NCI-H146 treated with DMSO at 0.1 percent for 48 hours (cell line): ENCODE results near the gene TNRC6B.
"Not testable (repeated sequence)": the region's sequence is repeated elsewhere in the genome, so short reads cannot be mapped to it uniquely, and the experiment has no call there.

Experiments
- DNase-seq: peaks from one replicate; lab custom pipeline; 2025; ENCODE audit not compliant: unreplicated experiment; lab: John Stamatoyannopoulos, UW

Gene TNRC6B

DNA sequence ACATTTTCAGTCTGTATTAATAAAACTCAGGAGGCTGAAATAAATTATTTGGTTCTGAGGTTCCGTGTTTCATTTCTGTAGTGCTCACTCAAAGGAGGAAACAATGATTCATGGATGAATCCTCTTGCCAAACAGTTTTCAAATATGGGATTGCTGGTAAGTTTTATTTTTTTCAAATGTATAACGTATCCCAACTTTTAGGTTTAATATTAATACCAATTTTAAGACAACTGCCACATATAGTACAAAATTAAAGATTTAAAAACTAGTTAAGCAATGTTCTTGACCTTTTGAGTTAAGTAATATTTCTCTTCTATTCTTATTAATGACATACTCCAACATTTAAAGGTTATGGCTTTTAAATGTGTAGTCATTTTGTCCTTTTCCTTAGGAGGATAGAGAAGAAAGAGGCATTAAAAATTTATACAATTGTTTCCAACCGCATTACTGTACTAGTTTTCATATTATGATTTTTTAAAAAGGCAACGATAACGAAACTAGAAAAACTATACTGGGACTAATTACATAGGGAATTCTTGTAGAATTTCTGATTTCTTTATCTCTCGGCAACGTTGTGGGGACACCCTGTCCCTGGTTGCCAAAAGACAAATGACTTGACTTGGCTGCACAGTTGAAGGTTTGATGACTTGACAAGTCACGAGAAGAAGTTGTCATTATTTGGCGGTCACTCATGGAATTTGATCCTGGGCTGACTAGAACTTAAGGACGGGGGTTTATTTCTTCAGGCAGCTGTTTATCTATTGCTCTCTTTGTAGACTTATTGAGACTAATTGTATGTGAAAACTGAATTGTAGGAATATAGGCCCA, 99.5 kb downstream of the TNRC6B start:
- no peak for DNase-seq

GRCh38 chr22:40279017-40279416, 101.3 kb downstream of the TNRC6B start:
- DNase-seq = no peak

DNA sequence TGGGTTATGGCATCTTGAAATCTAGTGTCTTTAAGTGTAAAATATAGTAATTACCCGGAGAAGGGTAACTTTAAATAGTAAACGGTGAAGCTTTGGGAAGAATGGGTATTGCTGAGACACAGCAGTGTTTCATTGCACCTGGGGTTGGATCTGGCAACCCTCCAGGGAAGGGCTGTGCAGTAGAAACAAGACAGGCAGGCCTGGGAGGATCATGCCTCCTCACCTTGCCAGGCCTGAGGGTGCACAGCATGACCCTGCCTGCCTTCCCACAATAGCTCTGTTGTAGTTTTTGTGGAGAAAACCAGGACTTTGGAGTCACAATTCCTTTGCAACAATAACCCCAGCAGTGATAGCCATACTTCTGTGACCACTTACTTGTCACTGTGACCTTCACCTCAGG, 104.0 kb downstream of the TNRC6B start:
- DNase-seq = peak; percentile 34

GRCh38 chr22:40285513-40285912, 107.8 kb downstream of the TNRC6B start:
- DNase-seq = no peak

DNA sequence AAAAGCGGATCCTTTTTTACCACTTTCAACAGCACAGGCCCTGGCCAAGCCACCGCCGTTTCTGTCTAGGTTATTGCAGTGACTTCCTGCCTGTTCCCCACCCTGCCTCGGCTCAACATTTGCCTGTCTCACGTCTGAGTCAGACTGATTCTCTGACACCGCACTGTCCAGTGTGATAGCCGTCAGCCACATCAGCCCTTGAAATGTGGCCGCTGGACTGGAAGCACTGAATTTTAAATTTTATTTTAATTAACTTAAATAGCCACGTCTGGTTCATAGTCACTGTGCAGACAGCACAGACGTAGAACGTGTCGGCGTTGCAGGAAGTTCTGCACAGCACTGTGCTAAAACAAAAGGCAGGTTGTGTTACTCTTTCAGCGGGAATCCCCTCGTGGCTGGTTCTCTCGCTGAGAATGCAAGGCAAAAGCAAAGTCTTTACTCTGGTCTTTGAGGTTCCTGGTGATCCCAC, 112.3 kb downstream of the TNRC6B start:
- DNase-seq = no peak

GRCh38 chr22:40290516-40290915, 112.8 kb downstream of the TNRC6B start:
- no peak for DNase-seq

DNA sequence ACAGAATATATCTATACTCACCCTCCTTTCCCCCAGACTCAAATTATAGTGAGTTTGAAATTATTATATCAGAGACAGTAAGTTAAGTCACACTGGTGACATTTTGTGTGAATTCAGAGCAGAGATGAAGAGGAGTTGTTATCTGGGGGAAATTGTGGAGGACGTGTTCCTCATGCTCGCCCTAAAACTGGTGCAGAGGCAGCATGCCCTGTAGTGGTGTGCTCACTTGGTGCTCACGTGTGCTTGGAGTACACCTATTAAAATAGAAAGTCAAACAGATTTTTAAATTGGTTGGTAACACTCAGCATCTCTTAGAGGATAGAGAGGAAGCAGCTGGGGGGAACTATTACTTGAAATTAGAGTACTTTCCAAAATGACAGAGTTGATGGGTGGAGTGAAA, 117.0 kb downstream of the TNRC6B start:
- no peak for DNase-seq

GRCh38 chr22:40300316-40300715, 122.6 kb downstream of the TNRC6B start:
- DNase-seq = no peak

- no peak for DNase-seq
Observed at GRCh38 chr22:40300884-40301672, 123.4 kb downstream of the TNRC6B start.

DNA sequence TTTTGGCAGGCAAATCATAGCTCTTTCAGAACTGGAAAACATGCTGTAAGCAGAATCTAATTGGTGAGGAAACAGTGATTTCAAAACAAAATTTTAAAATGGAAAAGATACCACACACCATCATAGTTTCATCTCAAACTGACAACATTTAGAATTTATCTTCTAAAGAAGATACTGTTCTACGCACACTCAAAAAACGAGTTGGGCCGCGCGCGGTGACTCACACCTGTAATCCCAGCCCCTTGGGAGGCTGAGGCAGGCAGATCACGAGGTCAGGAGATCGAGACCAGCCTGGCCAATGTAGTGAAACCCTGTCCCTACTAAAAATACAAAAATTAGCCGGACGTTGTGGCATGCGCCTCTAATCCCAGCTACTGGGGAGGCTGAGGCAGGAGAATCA, 124.4 kb downstream of the TNRC6B start:
- DNase-seq = no peak

GRCh38 chr22:40305625-40306024, 127.9 kb downstream of the TNRC6B start:
- DNase-seq = no peak

DNA sequence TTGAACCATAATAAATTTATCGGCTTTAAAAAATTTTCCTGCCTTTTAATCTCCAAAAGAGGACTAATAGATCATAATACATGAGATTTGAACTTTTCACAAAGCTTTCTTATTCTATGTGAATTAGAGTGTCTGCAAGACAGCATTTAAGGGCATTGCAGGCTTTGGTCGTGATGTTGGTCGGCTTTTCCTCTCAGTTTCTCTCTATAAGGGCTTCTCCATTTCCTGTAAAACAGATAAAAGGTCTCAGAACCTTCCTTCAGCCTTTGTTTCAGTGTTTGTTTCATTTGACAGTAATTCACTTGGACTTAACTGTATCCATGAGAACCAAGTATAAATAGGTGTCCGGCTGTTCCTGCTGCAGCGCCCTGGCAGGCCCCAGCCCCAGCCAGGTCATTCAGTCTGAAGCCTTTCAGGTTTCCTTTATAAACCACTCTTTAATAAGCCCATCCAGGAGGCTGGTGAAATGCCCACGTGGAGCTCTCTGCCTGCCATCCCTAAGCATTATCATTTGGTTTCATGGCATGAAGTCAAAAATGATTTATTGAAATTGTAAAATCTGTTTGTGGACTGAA, 131.4 kb downstream of the TNRC6B start:
- DNase-seq = no peak

GRCh38 chr22:40309631-40310030, 131.9 kb downstream of the TNRC6B start:
- DNase-seq = no peak

- DNase-seq = no peak
Observed at GRCh38 chr22:40310081-40310767, 132.5 kb downstream of the TNRC6B start.

DNA sequence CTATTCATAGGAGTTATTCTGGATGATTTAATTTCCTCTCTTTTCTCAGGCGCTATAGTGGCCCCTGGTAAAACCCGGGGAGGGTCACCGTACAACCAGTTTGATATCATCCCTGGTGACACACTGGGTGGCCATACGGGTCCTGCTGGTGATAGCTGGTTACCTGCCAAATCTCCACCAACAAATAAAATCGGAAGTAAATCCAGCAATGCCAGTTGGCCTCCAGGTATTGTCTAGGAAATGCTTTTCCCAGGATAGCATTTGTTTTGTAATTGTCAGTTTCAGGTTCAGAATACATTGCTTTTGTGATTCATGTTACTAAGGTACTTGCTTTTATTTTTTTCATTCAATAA, 133.0 kb downstream of the TNRC6B start:
- no peak for DNase-seq

DNA sequence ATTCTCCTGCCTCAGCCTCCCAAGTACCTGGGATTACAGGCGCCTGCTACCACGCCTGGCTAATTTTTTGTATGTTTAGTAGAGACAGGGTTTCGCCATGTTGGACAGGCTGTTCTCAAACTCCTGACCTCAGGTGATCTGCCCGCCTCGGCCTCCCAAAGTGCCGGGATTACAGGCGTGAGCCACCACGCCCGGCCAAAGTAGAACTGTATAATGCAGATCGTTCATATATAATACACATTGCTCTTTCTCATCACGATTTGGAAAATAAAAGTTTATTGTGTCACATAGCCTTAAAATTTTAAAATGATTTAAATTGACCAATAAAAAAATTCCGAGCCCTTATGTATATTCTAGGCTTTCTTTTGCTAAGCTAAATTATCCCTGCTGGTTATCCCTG, 133.9 kb downstream of the TNRC6B start:
- DNase-seq = not testable (repeated sequence)

DNA sequence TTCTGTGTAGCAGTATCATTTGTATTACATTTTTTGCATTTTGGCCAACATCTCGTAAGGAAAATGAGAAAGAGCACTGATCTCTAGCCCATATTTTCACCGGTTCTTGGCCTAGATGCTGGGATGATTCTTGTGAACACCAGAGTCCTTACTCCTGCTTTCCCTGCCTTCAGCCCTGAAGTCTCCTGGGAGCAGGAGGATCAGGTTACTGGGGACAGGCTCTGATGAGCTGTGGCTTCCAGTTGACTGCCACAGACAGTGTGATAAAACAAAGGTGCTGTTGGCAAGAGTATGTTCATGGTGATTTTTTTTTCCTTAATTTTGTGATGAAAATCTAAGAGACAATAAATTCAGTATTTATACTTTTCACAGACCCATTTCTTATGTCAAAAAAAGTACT, 134.3 kb downstream of the TNRC6B start:
- no peak for DNase-seq

DNA sequence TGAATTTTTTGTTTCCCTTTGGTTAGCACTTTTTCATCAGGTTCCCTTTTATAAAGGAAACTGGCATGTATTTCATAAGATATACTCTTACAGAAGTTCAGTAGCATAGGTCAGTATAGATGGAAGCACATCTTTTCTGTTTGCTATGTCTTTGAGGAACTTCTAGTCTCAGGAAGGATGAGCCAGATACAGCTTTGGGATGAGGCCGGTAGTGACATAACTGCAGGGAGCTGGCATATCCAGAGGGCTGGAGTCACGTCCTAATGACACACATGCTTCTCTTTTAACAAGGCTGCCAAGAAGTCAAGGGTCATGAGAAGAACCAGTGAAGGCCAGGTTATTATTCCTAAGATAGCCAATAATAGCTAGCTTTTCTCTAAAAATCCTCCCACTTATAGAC, 135.3 kb downstream of the TNRC6B start:
- no peak for DNase-seq

GRCh38 chr22:40314041-40314440, 136.3 kb downstream of the TNRC6B start:
- no peak for DNase-seq

GRCh38 chr22:40320687-40321086, 143.0 kb downstream of the TNRC6B start:
- DNase-seq = no peak

- DNase-seq = no peak
Observed at GRCh38 chr22:40322021-40322420, 144.3 kb downstream of the TNRC6B start.
